ENCODE measurements around the gene A3GALT2. TPM values are rescaled to one million over a fixed set of nuclear protein-coding genes. Genes with fewer than 3 reads are reported as not detected.

The A3GALT2 gene
- polyA plus RNA-seq, 3 donors, result not detected

DNA sequence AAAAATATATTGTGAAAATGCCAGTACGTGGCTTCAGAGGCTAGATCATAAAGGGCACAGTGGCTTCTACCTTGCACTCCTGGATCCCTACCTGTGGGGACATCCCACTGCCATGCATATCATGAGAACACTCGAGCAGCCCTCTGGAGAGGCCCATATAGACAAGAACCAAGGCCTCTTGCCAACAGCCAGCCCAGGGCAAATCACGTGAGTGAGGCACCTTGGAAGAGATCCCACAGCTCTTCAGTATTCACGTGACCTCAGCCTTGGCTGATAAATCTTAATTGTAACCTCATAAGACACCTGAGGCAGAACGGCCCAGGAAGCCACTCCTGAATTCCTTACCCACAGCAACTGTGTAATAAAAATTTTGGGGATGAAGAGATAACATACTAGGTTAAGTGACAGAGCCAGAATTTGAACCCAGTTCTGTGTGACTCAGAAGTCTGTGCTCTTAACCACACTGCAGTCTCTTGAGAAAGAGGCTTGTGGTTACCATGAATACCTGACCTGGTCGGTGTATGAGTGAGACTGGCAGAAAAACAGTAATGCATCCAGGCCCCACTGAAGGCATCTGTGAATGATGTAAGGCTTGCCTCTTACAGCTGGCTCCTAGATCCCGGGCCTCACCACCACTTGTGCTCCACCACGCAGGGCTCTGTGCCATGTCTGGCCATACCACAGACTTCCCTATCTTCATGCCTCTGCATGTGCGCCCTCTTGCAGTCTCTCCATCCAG lies 6.9 kb upstream of the A3GALT2 start:
- Histone ChIP-seq H3K27me3 (ENCODE audit: control insufficient read depth in 2 of 2, insufficient read depth in 2 of 2, low read length in 2 of 2) (no peaks in the 10 kb centered on the region), H3K27ac (ENCODE audit: low read depth in 1 of 2, low read length in 2 of 2) (peak overlapping the region; percentile 60 to 81), H2AFZ (ENCODE audit: insufficient read depth, low read depth, low read length, poor library complexity, severe bottlenecking) (no peak overlapping the region), H4K20me1 (ENCODE audit: insufficient read depth, low read length) (peaks cover 82% of the 10 kb centered on the region), H3K36me3 (replicated peaks in 1 of 2; ENCODE audit: control insufficient read depth in 1 of 2, insufficient read depth in 2 of 2, low read length in 2 of 2) (peaks cover 84 to 90% of the 10 kb centered on the region in 2 donors), H3K4me1 (ENCODE audit: control insufficient read depth in 1 of 2, insufficient read depth in 2 of 2, low read length in 2 of 2) (peaks cover 50 to 59% of the 10 kb centered on the region in 2 donors), H3K79me2 (ENCODE audit: insufficient read depth, low read length) (peaks cover 36% of the 10 kb centered on the region), H3K4me3 (replicated peaks in 1 of 3; ENCODE audit: low read depth in 2 of 3, low read length in 3 of 3) (peak overlapping the region in 1 of 3 experiments; percentile 12), H3K9me3 (replicated peaks in 1 of 2; ENCODE audit: control insufficient read depth in 1 of 2, insufficient read depth in 1 of 2, low read length in 2 of 2) (no peaks in the 10 kb centered on the region), H3K4me2 (replicated peaks; ENCODE audit: extremely low read depth, low read length, poor library complexity, severe bottlenecking) (peak overlapping the region; percentile 49), H3K9ac (ENCODE audit: insufficient read depth, low read length, poor library complexity, severe bottlenecking) (no peak overlapping the region)
- peaks cover 80 to 91% of the 10 kb centered on the region in 2 donors for H3K36me3 Mint-ChIP-seq
- WGBS (ENCODE audit: insufficient coverage), result 67% methylated on average over 4 of the region's 9 CpGs
- H3K27me3 Mint-ChIP-seq (ENCODE audit: low read depth in 3 of 3), result peaks cover 0 to 1% (median 0%) of the 10 kb centered on the region in 3 donors
- H3K4me3 Mint-ChIP-seq, result no peak overlapping the region
- DNase-seq, result peak; percentile 48 to 68 (median 60)
- peak overlapping the region; percentile 72 to 92 (median 79) for H3K27ac Mint-ChIP-seq
- H3K4me1 Mint-ChIP-seq, result peaks cover 56% of the 10 kb centered on the region
- H3K9me3 Mint-ChIP-seq, result no peaks in the 10 kb centered on the region
- intact Hi-C loops (cut with micrococcal nuclease), result loop anchor here in 1 of 2 donors (5.0 kb wide), 1 partner anchor 35 kb away; no protein-coding TSS in a partner anchor
- no peak for TF ChIP-seq CTCF (IDR thresholded peaks at IDR 0.05)

DNA sequence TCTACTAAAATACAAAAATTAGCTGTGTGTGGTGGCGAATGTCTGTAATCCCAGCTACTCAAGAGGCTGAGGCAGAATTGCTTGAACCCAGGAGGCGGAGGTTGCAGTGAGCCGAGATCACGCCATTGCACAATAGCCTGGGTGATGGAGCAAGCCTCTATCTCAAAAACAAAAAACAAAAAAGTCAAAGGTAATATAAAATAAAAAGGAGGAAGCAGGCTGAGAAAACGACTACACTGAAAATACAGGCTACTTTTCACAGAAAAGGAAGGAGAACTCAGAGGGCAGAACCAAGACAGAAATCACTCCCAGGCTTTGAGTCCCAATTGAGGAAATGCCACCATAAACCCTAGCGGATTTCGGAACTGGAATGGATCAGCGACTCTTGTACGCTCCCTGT lies 5.9 kb upstream of the A3GALT2 start:
- Histone ChIP-seq H3K79me2 (ENCODE audit: insufficient read depth, low read length) (peaks cover 26% of the 10 kb centered on the region), H3K9me3 (replicated peaks in 1 of 2; ENCODE audit: control insufficient read depth in 1 of 2, insufficient read depth in 1 of 2, low read length in 2 of 2) (no peaks in the 10 kb centered on the region), H3K36me3 (replicated peaks in 1 of 2; ENCODE audit: control insufficient read depth in 1 of 2, insufficient read depth in 2 of 2, low read length in 2 of 2) (peaks cover 80 to 88% of the 10 kb centered on the region in 2 donors), H3K4me1 (ENCODE audit: control insufficient read depth in 1 of 2, insufficient read depth in 2 of 2, low read length in 2 of 2) (peaks cover 44 to 49% of the 10 kb centered on the region in 2 donors), H3K27ac (ENCODE audit: low read depth in 1 of 2, low read length in 2 of 2) (peak overlapping the region; percentile 60 to 81), H3K27me3 (ENCODE audit: control insufficient read depth in 2 of 2, insufficient read depth in 2 of 2, low read length in 2 of 2) (no peaks in the 10 kb centered on the region), H3K4me3 (replicated peaks in 1 of 3; ENCODE audit: low read depth in 2 of 3, low read length in 3 of 3) (peak overlapping the region in 1 of 3 experiments; percentile 45), H3K4me2 (replicated peaks; ENCODE audit: extremely low read depth, low read length, poor library complexity, severe bottlenecking) (peak overlapping the region; percentile 49), H4K20me1 (ENCODE audit: insufficient read depth, low read length) (peaks cover 75% of the 10 kb centered on the region), H2AFZ (ENCODE audit: insufficient read depth, low read depth, low read length, poor library complexity, severe bottlenecking) (no peak overlapping the region), H3K9ac (ENCODE audit: insufficient read depth, low read length, poor library complexity, severe bottlenecking) (no peak overlapping the region)
- Mint-ChIP-seq H3K4me1 (peaks cover 46% of the 10 kb centered on the region), H3K27me3 (ENCODE audit: low read depth in 3 of 3) (peaks cover 0 to 1% (median 0%) of the 10 kb centered on the region in 3 donors), H3K36me3 (peaks cover 73 to 91% of the 10 kb centered on the region in 2 donors), H3K27ac (peak overlapping the region; percentile 78 to 92 (median 83)), H3K4me3 (peak overlapping the region in 1 of 2 donors; percentile 42), H3K9me3 (no peaks in the 10 kb centered on the region)
- peak; percentile 48 to 75 (median 60) for DNase-seq
- no peak for TF ChIP-seq CTCF (IDR thresholded peaks at IDR 0.05)
- WGBS (ENCODE audit: insufficient coverage), result 20% methylated on average over 1 of the region's 9 CpGs
- intact Hi-C loops (cut with micrococcal nuclease), result loop anchor here in 1 of 2 donors (5.0 kb wide), 1 partner anchor 36 kb away; no protein-coding TSS in a partner anchor

Measured in CD14-positive monocyte (primary cell).